SK-N-SH (cell line): ENCODE results near the gene SEC23A.

ENCODE experiments used
- CHD2 ChIP-seq: fragments of 150-350 bp; IDR thresholded peaks from 2 replicates; pipeline ENCODE4 v1.6.1; 2018; ENCODE audit warnings: low read length; ENCODE audit not compliant: partially characterized antibody
- ELF1 ChIP-seq: IDR thresholded peaks from 2 replicates; pipeline ENCODE4 v1.4.0; 2012
- EP300 ChIP-seq, 2 experiments: IDR thresholded peaks; 2 replicates each; pipeline versions ENCODE4 v1.4.0 to v1.6.1; 2012; ENCODE audit warnings: borderline replicate concordance in 1 of 2, low read depth in 1 of 2, low read length in 1 of 2
- EZH2phosphoT487 ChIP-seq: fragments of 200-600 bp; sonication (generic); IDR thresholded peaks from 2 replicates; pipeline ENCODE4 v1.6.1; 2017; ENCODE audit warnings: low read depth, mixed run types, mild to moderate bottlenecking, antibody characterized with exemption, moderate library complexity, borderline replicate concordance
- MXI1 ChIP-seq: IDR thresholded peaks from 2 replicates; pipeline ENCODE4 v1.6.1; 2012; ENCODE audit warnings: mild to moderate bottlenecking, low read depth, low read length, improper control_type of control experiment
- NRF1 ChIP-seq: IDR thresholded peaks from 2 replicates; pipeline ENCODE4 v1.6.1; 2012; ENCODE audit warnings: low read depth, mild to moderate bottlenecking, low read length
- POLR2AphosphoS5 ChIP-seq: IDR thresholded peaks from 2 replicates; pipeline ENCODE4 v1.6.1; 2012; ENCODE audit warnings: low read depth, low read length
- SIN3A ChIP-seq: IDR thresholded peaks from 2 replicates; pipeline ENCODE4 v1.6.1; 2012; ENCODE audit warnings: low read depth, mild to moderate bottlenecking, low read length, moderate library complexity, borderline replicate concordance
- TF ChIP-seq, protein P1 (sequence below): fragments of 200-600 bp; sonication (generic); IDR thresholded peaks from 2 replicates; pipeline ENCODE4 v1.6.1; 2017; ENCODE audit warnings: antibody characterized with exemption, mild to moderate bottlenecking, moderate library complexity
- TF ChIP-seq, protein P2 (sequence below): IDR thresholded peaks from 2 replicates; pipeline ENCODE4 v1.4.0; 2012; ENCODE audit warnings: low read depth
- TF ChIP-seq, protein P3 (sequence below): IDR thresholded peaks from 2 replicates; pipeline ENCODE4 v1.4.0; 2012; ENCODE audit warnings: low read depth, borderline replicate concordance

DNA sequence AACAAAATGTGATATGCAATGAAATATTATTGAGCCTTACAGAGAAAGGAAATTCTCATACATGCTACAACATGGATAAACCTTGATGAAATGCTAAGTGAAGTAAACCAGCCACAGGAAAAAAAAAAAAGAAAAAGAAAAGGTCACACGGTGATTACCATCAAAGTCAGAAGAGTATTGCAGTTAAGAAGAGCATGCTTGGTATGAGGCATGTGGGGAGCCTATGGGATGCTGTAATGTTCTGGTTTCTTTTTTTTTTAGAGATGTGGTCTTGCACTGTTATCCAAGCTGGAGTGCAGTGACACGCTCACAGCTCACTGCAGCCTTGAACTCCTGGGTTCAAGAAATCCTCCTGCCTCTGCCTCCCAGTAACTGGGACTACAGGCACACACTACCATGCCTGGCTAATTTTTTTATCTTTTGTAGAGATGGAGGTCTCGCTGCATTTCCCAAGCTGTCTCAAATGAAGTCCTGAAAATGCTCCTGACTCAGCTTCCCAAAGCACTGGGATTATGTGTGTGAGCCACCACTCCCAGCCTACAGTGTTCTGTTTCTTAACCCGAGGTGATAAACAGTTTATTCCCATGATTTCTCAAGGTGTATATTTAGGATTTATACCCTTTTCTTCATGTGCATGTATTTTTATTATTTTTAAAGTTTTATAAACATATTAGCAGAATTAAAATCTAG, 96.2 kb downstream of the SEC23A start:
- no peak for TF ChIP-seq EP300 (IDR thresholded peaks at IDR 0.05; ENCODE audit: borderline replicate concordance in 1 of 2, low read depth in 1 of 2, low read length in 1 of 2)
- no peak for TF ChIP-seq EZH2phosphoT487
- TF ChIP-seq, protein P1, sequence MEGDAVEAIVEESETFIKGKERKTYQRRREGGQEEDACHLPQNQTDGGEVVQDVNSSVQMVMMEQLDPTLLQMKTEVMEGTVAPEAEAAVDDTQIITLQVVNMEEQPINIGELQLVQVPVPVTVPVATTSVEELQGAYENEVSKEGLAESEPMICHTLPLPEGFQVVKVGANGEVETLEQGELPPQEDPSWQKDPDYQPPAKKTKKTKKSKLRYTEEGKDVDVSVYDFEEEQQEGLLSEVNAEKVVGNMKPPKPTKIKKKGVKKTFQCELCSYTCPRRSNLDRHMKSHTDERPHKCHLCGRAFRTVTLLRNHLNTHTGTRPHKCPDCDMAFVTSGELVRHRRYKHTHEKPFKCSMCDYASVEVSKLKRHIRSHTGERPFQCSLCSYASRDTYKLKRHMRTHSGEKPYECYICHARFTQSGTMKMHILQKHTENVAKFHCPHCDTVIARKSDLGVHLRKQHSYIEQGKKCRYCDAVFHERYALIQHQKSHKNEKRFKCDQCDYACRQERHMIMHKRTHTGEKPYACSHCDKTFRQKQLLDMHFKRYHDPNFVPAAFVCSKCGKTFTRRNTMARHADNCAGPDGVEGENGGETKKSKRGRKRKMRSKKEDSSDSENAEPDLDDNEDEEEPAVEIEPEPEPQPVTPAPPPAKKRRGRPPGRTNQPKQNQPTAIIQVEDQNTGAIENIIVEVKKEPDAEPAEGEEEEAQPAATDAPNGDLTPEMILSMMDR, result no peak
- TF ChIP-seq, protein P2, sequence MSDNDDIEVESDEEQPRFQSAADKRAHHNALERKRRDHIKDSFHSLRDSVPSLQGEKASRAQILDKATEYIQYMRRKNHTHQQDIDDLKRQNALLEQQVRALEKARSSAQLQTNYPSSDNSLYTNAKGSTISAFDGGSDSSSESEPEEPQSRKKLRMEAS, result no peak
- TF ChIP-seq ELF1, result no peak
- no peak for TF ChIP-seq POLR2AphosphoS5
- TF ChIP-seq, protein P3, sequence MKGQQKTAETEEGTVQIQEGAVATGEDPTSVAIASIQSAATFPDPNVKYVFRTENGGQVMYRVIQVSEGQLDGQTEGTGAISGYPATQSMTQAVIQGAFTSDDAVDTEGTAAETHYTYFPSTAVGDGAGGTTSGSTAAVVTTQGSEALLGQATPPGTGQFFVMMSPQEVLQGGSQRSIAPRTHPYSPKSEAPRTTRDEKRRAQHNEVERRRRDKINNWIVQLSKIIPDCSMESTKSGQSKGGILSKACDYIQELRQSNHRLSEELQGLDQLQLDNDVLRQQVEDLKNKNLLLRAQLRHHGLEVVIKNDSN, result no peak
- no peak for TF ChIP-seq MXI1
- TF ChIP-seq SIN3A, result no peak
- TF ChIP-seq CHD2, result no peak
- no peak for TF ChIP-seq NRF1
